Measurements from ENCODE around the gene CYP19A1. TPM values are rescaled to one million over a fixed set of nuclear protein-coding genes. Genes with fewer than 3 reads are reported as not detected.

Gene CYP19A1
- total RNA-seq, 1 donor: 3.1 TPM

DNA sequence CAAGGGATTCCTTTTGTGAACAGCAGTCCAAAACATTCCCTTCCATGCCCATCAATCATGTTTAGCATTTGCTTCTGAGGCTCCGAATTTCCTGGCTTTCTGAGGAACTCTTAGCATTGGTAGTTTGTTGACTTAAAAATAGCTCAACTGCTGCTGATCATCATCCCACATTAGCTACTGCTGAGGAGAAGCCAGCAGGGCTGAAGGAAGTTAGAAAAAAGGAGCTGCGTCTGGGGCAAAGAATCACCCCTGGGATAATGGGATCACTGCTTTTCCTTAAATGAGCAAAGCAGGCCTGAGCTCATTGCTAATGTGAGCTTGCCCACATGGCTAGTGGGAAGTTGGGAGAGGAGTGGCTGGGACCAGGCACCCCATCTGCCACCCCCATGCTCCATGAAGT lies 39.8 kb downstream of the CYP19A1 start:
- DNase-seq (ENCODE audit: low read depth): no peak
- no peak overlapping the region for H3K4me3 ChIP-seq (ENCODE audit: low read depth, low read length)
- TF ChIP-seq, protein P1, sequence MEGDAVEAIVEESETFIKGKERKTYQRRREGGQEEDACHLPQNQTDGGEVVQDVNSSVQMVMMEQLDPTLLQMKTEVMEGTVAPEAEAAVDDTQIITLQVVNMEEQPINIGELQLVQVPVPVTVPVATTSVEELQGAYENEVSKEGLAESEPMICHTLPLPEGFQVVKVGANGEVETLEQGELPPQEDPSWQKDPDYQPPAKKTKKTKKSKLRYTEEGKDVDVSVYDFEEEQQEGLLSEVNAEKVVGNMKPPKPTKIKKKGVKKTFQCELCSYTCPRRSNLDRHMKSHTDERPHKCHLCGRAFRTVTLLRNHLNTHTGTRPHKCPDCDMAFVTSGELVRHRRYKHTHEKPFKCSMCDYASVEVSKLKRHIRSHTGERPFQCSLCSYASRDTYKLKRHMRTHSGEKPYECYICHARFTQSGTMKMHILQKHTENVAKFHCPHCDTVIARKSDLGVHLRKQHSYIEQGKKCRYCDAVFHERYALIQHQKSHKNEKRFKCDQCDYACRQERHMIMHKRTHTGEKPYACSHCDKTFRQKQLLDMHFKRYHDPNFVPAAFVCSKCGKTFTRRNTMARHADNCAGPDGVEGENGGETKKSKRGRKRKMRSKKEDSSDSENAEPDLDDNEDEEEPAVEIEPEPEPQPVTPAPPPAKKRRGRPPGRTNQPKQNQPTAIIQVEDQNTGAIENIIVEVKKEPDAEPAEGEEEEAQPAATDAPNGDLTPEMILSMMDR (IDR thresholded peaks at IDR 0.05; ENCODE audit: insufficient read depth, low read length): no peak

DNA sequence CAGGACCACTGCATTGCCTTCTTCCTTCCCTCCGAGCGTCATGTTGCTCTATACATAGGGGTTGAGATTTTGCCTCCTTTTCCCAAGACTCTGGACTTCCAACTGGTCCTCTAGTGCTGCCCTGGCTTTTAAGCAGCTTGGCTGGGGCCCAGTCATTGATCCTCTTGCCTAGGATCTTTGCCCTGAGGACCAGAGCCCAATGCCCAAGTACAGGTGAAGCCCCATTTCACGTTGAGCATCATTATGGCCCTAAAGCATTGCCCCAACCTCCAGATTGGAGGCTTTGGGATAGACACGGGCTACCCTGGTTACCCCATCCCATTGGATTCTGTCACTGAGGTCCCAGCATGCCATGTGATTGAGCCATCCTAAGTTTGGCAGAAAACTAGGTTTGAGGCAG lies 47.7 kb downstream of the CYP19A1 start:
- DNase-seq (ENCODE audit: low read depth): no peak
- TF ChIP-seq, protein P1 (IDR thresholded peaks at IDR 0.05; ENCODE audit: insufficient read depth, low read length): no peak
- H3K4me3 ChIP-seq (ENCODE audit: low read depth, low read length): no peak overlapping the region

DNA sequence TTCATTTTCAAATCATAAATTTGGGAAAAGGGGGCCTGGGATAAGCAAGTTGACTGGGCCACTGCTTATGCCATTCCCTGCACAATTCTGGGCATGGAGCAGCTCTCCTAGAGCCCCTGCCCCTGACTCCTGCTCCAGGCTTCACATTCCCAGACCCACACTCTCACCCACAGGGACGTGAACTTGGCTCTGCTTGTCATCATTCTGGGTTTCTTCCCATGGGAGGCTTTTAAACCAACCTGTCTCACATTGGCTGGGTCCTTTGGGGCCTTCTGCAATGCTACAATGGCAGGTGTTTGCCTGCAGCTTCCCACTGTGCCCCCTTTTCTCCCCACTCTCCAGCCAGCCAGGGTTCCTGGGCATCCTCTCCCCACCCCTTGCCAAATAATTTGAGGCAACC lies 49.1 kb downstream of the CYP19A1 start:
- no peak for DNase-seq (ENCODE audit: low read depth)
- TF ChIP-seq, protein P1 (IDR thresholded peaks at IDR 0.05; ENCODE audit: insufficient read depth, low read length): no peak
- no peak overlapping the region for H3K4me3 ChIP-seq (ENCODE audit: low read depth, low read length)

DNA sequence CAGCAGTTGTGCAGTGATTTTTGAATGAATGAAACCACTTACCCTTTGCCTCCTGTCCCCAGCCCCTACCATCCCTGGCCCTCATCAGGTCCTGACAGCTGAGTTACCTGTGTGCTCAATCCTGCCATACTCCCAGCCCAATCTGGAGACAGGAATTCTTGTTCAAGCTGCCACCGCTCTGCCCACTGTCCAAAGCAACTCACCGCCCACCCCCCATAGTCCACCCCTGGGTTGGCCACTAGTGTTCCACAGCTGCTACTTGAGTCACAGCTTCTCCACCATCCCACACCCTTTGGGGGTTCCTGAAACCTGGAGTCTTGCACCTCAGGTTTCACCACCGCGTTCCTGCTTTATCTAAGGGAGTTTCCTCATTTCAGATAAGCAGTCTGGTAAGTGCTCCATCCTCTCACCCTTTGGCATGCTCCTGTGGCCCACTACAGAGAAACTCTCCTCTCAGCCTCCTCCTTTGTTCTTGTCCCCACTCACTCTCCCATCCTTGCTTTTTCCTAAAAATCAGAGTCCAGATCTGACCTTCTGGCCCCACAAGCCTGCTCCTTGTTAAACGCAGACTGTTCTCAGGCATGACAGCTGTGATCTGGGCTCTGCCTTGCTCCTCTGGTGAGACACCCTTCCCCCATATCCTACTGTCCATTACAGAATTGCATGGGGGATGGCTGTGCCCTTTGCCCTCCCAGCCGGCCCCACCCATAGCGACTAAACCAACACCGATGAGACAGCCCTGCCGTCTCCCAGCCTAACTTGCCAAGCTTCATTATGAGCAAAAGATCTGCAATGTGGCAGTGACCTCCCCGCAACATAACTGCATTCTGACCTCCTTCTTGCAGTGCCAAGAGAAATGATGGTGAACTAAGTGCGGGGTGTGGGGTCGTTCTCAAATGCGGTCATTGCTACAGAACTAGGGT lies 50.0 kb downstream of the CYP19A1 start:
- peak; percentile 34 for DNase-seq (ENCODE audit: low read depth)
- TF ChIP-seq, protein P1 (IDR thresholded peaks at IDR 0.05; ENCODE audit: insufficient read depth, low read length): no peak
- no peak overlapping the region for H3K4me3 ChIP-seq (ENCODE audit: low read depth, low read length)

DNA sequence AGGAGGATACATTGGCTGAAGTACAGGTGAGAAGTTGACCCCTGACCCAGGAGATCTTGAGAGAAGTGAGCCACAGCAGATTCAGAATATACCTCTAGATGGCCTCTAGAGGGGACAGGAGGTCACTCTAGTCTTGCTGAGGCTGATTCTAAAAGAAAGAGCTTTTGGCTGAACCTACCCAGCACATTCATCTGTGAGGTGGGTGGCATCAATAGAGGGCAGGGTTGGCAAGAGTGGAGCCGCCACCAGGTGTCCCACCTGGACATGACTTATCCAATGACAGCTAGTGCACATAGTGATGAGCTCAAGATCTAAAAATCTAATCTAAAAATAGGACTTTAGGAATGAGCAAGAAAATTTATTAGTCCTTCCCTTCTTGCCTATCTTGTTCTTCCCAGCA lies 51.6 kb downstream of the CYP19A1 start:
- DNase-seq (ENCODE audit: low read depth): no peak
- TF ChIP-seq, protein P1 (IDR thresholded peaks at IDR 0.05; ENCODE audit: insufficient read depth, low read length): no peak
- H3K4me3 ChIP-seq (ENCODE audit: low read depth, low read length): no peak overlapping the region

DNA sequence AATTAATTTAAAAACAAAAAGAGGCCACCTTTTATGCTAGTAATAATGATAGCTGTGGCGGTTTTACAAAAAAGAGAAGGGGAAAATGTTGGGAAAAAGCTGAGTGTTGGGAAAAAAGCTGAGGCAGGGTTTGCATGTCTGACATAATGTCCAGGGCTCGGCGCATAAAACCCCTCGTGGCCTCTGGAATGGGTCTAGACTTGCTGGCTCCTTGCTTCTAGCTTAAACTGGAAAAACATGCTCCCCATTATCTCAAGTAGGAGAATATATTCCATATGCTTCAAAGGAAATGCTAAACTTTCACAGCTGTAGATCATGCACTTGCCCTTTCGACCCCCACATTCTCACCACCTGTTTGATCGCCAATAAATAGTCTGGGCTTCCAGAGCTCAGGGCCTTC lies 53.0 kb downstream of the CYP19A1 start:
- TF ChIP-seq, protein P1 (IDR thresholded peaks at IDR 0.05; ENCODE audit: insufficient read depth, low read length): no peak
- no peak overlapping the region for H3K4me3 ChIP-seq (ENCODE audit: low read depth, low read length)
- no peak for DNase-seq (ENCODE audit: low read depth)

Measured in fibroblast of the aortic adventitia (primary cell).